ENCODE measurements around the gene PFDN6. TPM values are rescaled to one million over a fixed set of nuclear protein-coding genes. Genes with fewer than 3 reads are reported as not detected.
A peak's percentile ranks its signal among the peaks of the same experiment; 100 is the strongest.

PFDN6 gene
- total and polyA plus RNA-seq, 10 of the 15 experiments (the other 5 are each of a cell fraction or from before 2014, with no cell fraction given): 3.1 to 168 (median 82.6) TPM

DNA sequence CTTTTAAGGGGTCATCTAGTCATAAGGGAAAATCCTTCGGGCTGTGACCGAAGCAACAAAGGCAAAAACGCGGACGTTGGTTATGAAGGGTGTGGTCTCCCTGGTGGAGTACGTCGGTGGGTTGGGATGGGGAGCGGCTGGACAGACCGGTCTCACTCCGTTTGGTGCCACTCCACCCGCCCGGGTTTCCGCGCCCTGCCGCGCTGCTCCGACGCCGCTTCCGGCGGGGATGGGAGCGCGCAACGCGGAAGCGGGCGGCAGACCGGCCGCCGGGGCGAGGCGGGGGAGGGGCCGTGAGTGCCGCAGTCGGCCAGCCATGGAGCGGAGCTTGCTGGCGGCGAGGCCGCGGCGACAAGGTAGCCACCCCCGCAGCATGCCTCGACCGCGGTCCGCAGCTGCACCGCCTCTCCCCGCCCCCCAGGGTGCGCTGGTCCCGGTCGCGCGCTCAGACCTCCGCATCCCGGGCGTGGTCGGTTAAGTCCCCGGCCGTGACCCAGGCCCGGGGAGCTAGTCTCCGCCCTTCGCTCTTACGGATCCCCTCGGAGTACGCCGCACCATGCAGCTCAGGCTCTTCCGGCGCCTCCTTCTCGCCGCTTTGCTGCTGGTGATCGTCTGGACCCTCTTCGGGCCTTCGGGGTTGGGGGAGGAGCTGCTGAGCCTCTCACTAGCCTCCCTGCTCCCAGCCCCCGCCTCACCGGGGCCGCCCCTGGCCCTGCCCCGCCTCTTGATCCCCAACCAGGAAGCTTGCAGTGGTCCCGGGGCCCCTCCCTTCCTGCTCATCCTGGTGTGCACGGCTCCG lies 12.3 kb upstream of the PFDN6 start, which contains the start of gene B3GALT4 (continued):
- 0 out of 2 replicates have a peak, but pooled peaks have one; percentile 52 for TF ChIP-seq SIN3A (IDR thresholded peaks at IDR 0.05; ENCODE audit: low read depth, low read length)
- TF ChIP-seq IRF4 (IDR thresholded peaks at IDR 0.05; ENCODE audit: low read depth, low read length): no peak
- TF ChIP-seq BCL11A (IDR thresholded peaks at IDR 0.05; ENCODE audit: low read depth, low read length): 0 out of 2 replicates have a peak, but pooled peaks have one; percentile 3
- TF ChIP-seq HCFC1 (IDR thresholded peaks at IDR 0.05; ENCODE audit: low read length): peak; percentile 51
- peak; percentile 4; the same call in 1 of the 2 replicates for TF ChIP-seq ZBTB11 (CRISPR knock-in tag; IDR thresholded peaks at IDR 0.05)
- TF ChIP-seq BACH1 (IDR thresholded peaks at IDR 0.05; ENCODE audit: borderline replicate concordance): peak; percentile 97
- peak; percentile 71 for TF ChIP-seq TCF3 (IDR thresholded peaks at IDR 0.05; ENCODE audit: borderline replicate concordance, insufficient read depth, low read depth, low read length)
- no peak for TF ChIP-seq SMAD1 (IDR thresholded peaks at IDR 0.05; ENCODE audit: low read depth, partially characterized antibody)
- no peak for TF ChIP-seq SUZ12 (IDR thresholded peaks at IDR 0.05; ENCODE audit: unreplicated experiment)
- no peak for TF ChIP-seq SPI1 (IDR thresholded peaks at IDR 0.05; ENCODE audit: borderline replicate concordance, insufficient read depth, low read depth, low read length)
- TF ChIP-seq BHLHE40 (IDR thresholded peaks at IDR 0.05; ENCODE audit: borderline replicate concordance in 1 of 2, low read depth in 2 of 2, low read length in 1 of 2): peak; percentile 10 to 82; a peak in 2 of 4 replicates
- peak; percentile 69; the same call in 1 of the 2 replicates for TF ChIP-seq ELK1 (IDR thresholded peaks at IDR 0.05; ENCODE audit: low read depth, low read length)
- peak; percentile 63 for TF ChIP-seq NBN (IDR thresholded peaks at IDR 0.05)
- no peak for TF ChIP-seq CBX3 (IDR thresholded peaks at IDR 0.05; ENCODE audit: borderline replicate concordance, low read depth)
- no peak for TF ChIP-seq HSF1 (IDR thresholded peaks at IDR 0.05; ENCODE audit: low read depth, low read length)
- peak; percentile 58 for TF ChIP-seq MYC (IDR thresholded peaks at IDR 0.05; ENCODE audit: insufficient read depth, insufficient read length, insufficient replicate concordance, low read length, severe bottlenecking)
- no peak for TF ChIP-seq RCOR1 (conservative IDR thresholded peaks at IDR 0.05; ENCODE audit: low read depth, low read length)
- TF ChIP-seq CEBPZ (IDR thresholded peaks at IDR 0.05; ENCODE audit: low read depth, low read length): no peak
- TF ChIP-seq MXI1 (IDR thresholded peaks at IDR 0.05; ENCODE audit: low read depth, low read length): peak; percentile 67
- peak; percentile 13 to 28; a peak in 1 of 4 replicates for TF ChIP-seq IKZF2 (IDR thresholded peaks at IDR 0.05)
